HG02798 (cell line): ENCODE data around the gene GRIP2.

ENCODE experiments used
- ATAC-seq: cut with Tn5 transposase; IDR thresholded peaks from one replicate; pipeline ENCODE4 v1.9.1; 2021; ENCODE audit warnings: mild to moderate bottlenecking; ENCODE audit not compliant: unreplicated experiment, poor library complexity

The GRIP2 gene

GRCh38 chr3:14490255-14490654 lies 49.9 kb downstream of the GRIP2 start:
- ATAC-seq, result no peak

GRCh38 chr3:14489641-14490040 lies 50.5 kb downstream of the GRIP2 start:
- no peak for ATAC-seq

- ATAC-seq, result no peak
These were observed 51.7 kb downstream of the GRIP2 start for GRCh38 chr3:14488286-14489041.

GRCh38 chr3:14487821-14488220 lies 52.3 kb downstream of the GRIP2 start:
- no peak for ATAC-seq

GRCh38 chr3:14487086-14487485 lies 53.1 kb downstream of the GRIP2 start:
- ATAC-seq, result no peak

- ATAC-seq, result peak; percentile 64
These were observed 53.7 kb downstream of the GRIP2 start for GRCh38 chr3:14486460-14486859.

- ATAC-seq, result no peak
These were observed 54.2 kb downstream of the GRIP2 start for GRCh38 chr3:14485981-14486380.

- ATAC-seq, result no peak
These were observed 55.4 kb downstream of the GRIP2 start for GRCh38 chr3:14484741-14485140.

GRCh38 chr3:14483286-14483685 lies 56.9 kb downstream of the GRIP2 start:
- ATAC-seq, result no peak

- no peak for ATAC-seq
These were observed 57.8 kb downstream of the GRIP2 start for GRCh38 chr3:14482271-14482721.

GRCh38 chr3:14481646-14482036 lies 58.5 kb downstream of the GRIP2 start:
- no peak for ATAC-seq

GRCh38 chr3:14481018-14481645 lies 59.0 kb downstream of the GRIP2 start:
- no peak for ATAC-seq

GRCh38 chr3:14480207-14481017 lies 59.7 kb downstream of the GRIP2 start:
- no peak for ATAC-seq

GRCh38 chr3:14479591-14479990 lies 60.6 kb downstream of the GRIP2 start:
- no peak for ATAC-seq

- no peak for ATAC-seq
These were observed 61.1 kb downstream of the GRIP2 start for GRCh38 chr3:14478956-14479550.

- ATAC-seq, result no peak
These were observed 62.7 kb downstream of the GRIP2 start for GRCh38 chr3:14477311-14477935.

- ATAC-seq, result no peak
These were observed 63.4 kb downstream of the GRIP2 start for GRCh38 chr3:14476583-14477265.

- no peak for ATAC-seq
These were observed 64.5 kb downstream of the GRIP2 start for GRCh38 chr3:14475621-14476020.

GRCh38 chr3:14474363-14475081 lies 65.6 kb downstream of the GRIP2 start:
- ATAC-seq, result no peak
